Endothelial cell of umbilical vein (primary cell): ENCODE data around the gene KXD1. TPM values are rescaled to one million over a fixed set of nuclear protein-coding genes. Genes with fewer than 3 reads are reported as not detected.

Experiments
- BruUV-seq: library from RNA; stranded (reverse); fragments of 400-500 nt; replicated peaks from 2 replicates; lab custom pipeline; 2021; lab: Mats Ljungman, UMichigan
- CTCF ChIA-PET: fragments of 300-600, 350-600 bp; sonication (Branson Sonifier 250); formaldehyde crosslinking; loops from one replicate; lab custom pipeline; 2021; ENCODE audit warnings: antibody characterized with exemption, inconsistent platforms; lab: Charles Lee
- POLR2A ChIA-PET: fragments of 300-600, 350-600 bp; sonication (Branson Sonifier 250); formaldehyde crosslinking; loops from one replicate; lab custom pipeline; 2021; ENCODE audit warnings: antibody characterized with exemption, inconsistent platforms; lab: Charles Lee
- DNase-seq: peaks from one replicate; pipeline ENCODE4 v3.0.0-alpha.2; 2011; ENCODE audit warnings: low read depth, low spot score
- FAIRE-seq: peaks from 2 replicates; lab custom pipeline; 2011; peaks lifted over from hg19 to GRCh38; lab: Jason Lieb, UNC
- H2AFZ ChIP-seq: 2 replicates; pipeline ENCODE4 v1.6.0; 2012; ENCODE audit warnings: low read depth, low read length, control low read depth, inconsistent platforms
- H3K27ac ChIP-seq: 2 replicates; pipeline ENCODE4 v1.5.1; 2011; ENCODE audit warnings: low read depth, mild to moderate bottlenecking, control low read depth, low read length, moderate library complexity; ENCODE audit not compliant: insufficient read depth
- H3K27me3 ChIP-seq, 2 experiments: 2 replicates each; pipeline versions ENCODE4 v1.6.0 to v1.6.1; 2011; ENCODE audit warnings: low read length in 2 of 2, mixed read lengths in 1 of 2; ENCODE audit not compliant: control insufficient read depth in 2 of 2, insufficient read depth in 2 of 2
- H3K36me3 ChIP-seq, 2 experiments: 2 replicates in 1 of 2; 3 replicates in 1 of 2; pipeline ENCODE4 v1.5.1; 2011; ENCODE audit warnings: low read length in 2 of 2, mild to moderate bottlenecking in 1 of 2, moderate library complexity in 1 of 2; ENCODE audit not compliant: control insufficient read depth in 2 of 2, insufficient read depth in 2 of 2; ENCODE audit errors: extremely low read depth in 1 of 2
- H3K4me1 ChIP-seq: 3 replicates; pipeline ENCODE4 v1.5.1; 2011; ENCODE audit warnings: mild to moderate bottlenecking, low read length; ENCODE audit not compliant: control insufficient read depth, insufficient read depth; ENCODE audit errors: extremely low read depth
- H3K4me2 ChIP-seq: 2 replicates; pipeline ENCODE4 v1.6.1; 2011; ENCODE audit warnings: low read length, control low read depth, mixed read lengths; ENCODE audit not compliant: insufficient read depth
- H3K4me3 ChIP-seq, 3 experiments: fragments of 200-600 bp in 1 of 3; sonication (generic), shearing (Covaris generic) in 1 of 3; replicated peaks in 1 of 3; 2 replicates each; pipeline ENCODE4 v1.5.1; 2011 to 2016; ENCODE audit warnings: control low read depth in 3 of 3, low read length in 3 of 3, mild to moderate bottlenecking in 2 of 3, inconsistent platforms in 1 of 3, low read depth in 1 of 3, moderate library complexity in 1 of 3; ENCODE audit not compliant: insufficient read depth in 1 of 3
- H3K79me2 ChIP-seq: 2 replicates; pipeline ENCODE4 v1.6.0; 2012; ENCODE audit warnings: low read length, inconsistent platforms; ENCODE audit not compliant: control insufficient read depth, insufficient read depth
- H3K9ac ChIP-seq: replicated peaks from 2 replicates; pipeline ENCODE3; 2011; ENCODE audit warnings: low read length, control low read depth; ENCODE audit not compliant: insufficient read depth; ENCODE audit errors: extremely low read depth
- H3K9me1 ChIP-seq: replicated peaks from 3 replicates; pipeline ENCODE4 v1.6.0; 2011; ENCODE audit warnings: mild to moderate bottlenecking, low read length; ENCODE audit not compliant: control insufficient read depth, insufficient read depth; ENCODE audit errors: extremely low read depth
- H3K9me3 ChIP-seq: replicated peaks from 2 replicates; pipeline ENCODE4 v1.5.1; 2012; ENCODE audit warnings: low read length, inconsistent platforms; ENCODE audit not compliant: control insufficient read depth, insufficient read depth
- H4K20me1 ChIP-seq: replicated peaks from 2 replicates; pipeline ENCODE3; 2011; ENCODE audit warnings: mild to moderate bottlenecking, low read length; ENCODE audit not compliant: control insufficient read depth, insufficient read depth; ENCODE audit errors: extremely low read depth
- EZH2 ChIP-seq: IDR thresholded peaks from 2 replicates; pipeline ENCODE4 v1.6.1; 2012; ENCODE audit warnings: borderline replicate concordance, low read depth, mild to moderate bottlenecking, moderate library complexity, low read length, inconsistent platforms; ENCODE audit not compliant: severe bottlenecking
- FOS ChIP-seq: IDR thresholded peaks from 2 replicates; pipeline ENCODE4 v1.6.1; 2011; ENCODE audit warnings: mild to moderate bottlenecking, low read length, moderate library complexity, borderline replicate concordance; ENCODE audit not compliant: insufficient read depth
- GATA2 ChIP-seq: IDR thresholded peaks from 2 replicates; pipeline ENCODE4 v1.7.0; 2011; ENCODE audit warnings: low read depth, mild to moderate bottlenecking, moderate library complexity, mixed read lengths, low read length; ENCODE audit not compliant: insufficient read length, insufficient read depth
- JUN ChIP-seq: IDR thresholded peaks from 2 replicates; pipeline ENCODE4 v1.6.1; 2011; ENCODE audit warnings: borderline replicate concordance, low read depth; ENCODE audit not compliant: insufficient read length, insufficient read depth
- MYC ChIP-seq: IDR thresholded peaks from one replicate; pipeline ENCODE4 v1.6.1; 2011; ENCODE audit warnings: mild to moderate bottlenecking, low read depth, low read length
- POLR2A ChIP-seq: IDR thresholded peaks from 2 replicates; pipeline ENCODE4 v1.6.1; 2012; ENCODE audit warnings: low read depth, mild to moderate bottlenecking, control low read depth, low read length
- POLR2AphosphoS5 ChIP-seq: IDR thresholded peaks from 2 replicates; pipeline ENCODE4 v1.6.1; 2012; ENCODE audit warnings: low read depth, mild to moderate bottlenecking, control low read depth, low read length, moderate library complexity; ENCODE audit not compliant: insufficient read depth
- dilution Hi-C: fragments of 300-500 bp; cut with MboI; formaldehyde crosslinking; loops from one replicate; pipeline ENCODE4 v1.15.0; 2019; ENCODE audit warnings: low sequenced_read_pairs; ENCODE audit not compliant: extremely low pct_ligation_motif_present
- intact Hi-C: fragments of 100-400 bp; cut with micrococcal nuclease; formaldehyde crosslinking; loops from one replicate; pipeline ENCODE4 v1.10.0; 2022
- polyA plus RNA-seq, 4 experiments: library from polyadenylated mRNA; depleted of rRNA in 3 of 4; stranded (reverse) in 3 of 4; unstranded in 1 of 4; fragments of >200 nt; gene quantifications; 2 replicates each; pipeline versions ENCODE4 v1.2.1 to v1.2.3, GENCODE V29; 2011 to 2012; ENCODE audit warnings: missing spikeins in 1 of 4
- total RNA-seq: library from RNA; stranded (reverse); gene quantifications from 2 replicates; pipeline ENCODE4 v1.2.3, GENCODE V29; 2021
- TF ChIP-seq, protein P1 (sequence below), 2 donors: IDR thresholded peaks; 1 replicate in 1 of 2; 2 replicates in 1 of 2; pipeline ENCODE4 v1.5.1; 2011; ENCODE audit warnings: low read length in 2 of 2, mild to moderate bottlenecking in 2 of 2, moderate library complexity in 2 of 2, control low read depth in 1 of 2, inconsistent platforms in 1 of 2, low read depth in 1 of 2; ENCODE audit not compliant: insufficient read depth in 1 of 2; ENCODE audit errors: extremely low read depth in 1 of 2
- TF ChIP-seq, protein P2 (sequence below): IDR thresholded peaks from 2 replicates; pipeline ENCODE4 v1.6.1; 2011; ENCODE audit not compliant: insufficient read depth, insufficient read length

KXD1 gene
- total and polyA plus RNA-seq, 2 donors (not counting 3 experiments of a cell fraction or from before 2014, with no cell fraction given), result 134 to 186 TPM

DNA sequence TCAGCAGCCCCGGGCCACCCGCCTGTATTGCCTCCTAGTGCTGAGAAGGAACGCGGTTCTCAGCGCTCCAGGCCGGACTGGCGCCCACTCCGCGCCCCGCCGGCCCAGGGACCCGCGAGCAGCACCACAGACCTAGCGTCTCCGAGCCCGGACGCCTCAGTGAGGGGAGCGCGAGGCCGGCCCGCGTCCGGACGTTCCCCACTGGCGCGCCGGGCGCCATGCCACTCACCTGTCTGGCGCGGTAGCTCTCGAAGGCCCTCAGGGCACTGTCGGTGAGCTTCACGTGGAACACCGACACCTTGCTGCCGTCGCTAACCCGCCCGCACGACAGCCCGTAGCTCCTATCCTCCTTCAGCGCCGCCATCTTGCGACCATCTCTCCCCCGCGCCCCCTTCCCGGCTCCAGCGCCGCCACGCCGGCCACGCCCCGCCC, 36.0 kb upstream of the KXD1 start, which contains the start of gene ELL:
Gene ELL, minus strand, starts transcription at position 379 of the 432 bp plus-strand sequence. Its CDS starts 15 bp downstream, at position 364.
- Histone ChIP-seq H3K27me3 (no peaks in the 10 kb centered on the region), H3K79me2 (peaks cover 44% of the 10 kb centered on the region), H3K9me3 (no peaks in the 10 kb centered on the region), H3K4me1 (peaks cover 12% of the 10 kb centered on the region), H3K36me3 (no peaks in the 10 kb centered on the region), H3K9me1 (no peaks in the 10 kb centered on the region), H3K9ac (peak within 1 kb of the TSS; percentile 97), H4K20me1 (no peaks in the 10 kb centered on the region), H3K4me2 (peak within 1 kb of the TSS; percentile 94), H3K4me3 (peak within 1 kb of the TSS; percentile 71 to 85 (median 82)), H3K27ac (peak within 1 kb of the TSS; percentile 89), H2AFZ (peak within 1 kb of the TSS; percentile 68)
- CTCF ChIA-PET, result interaction anchor here (0.7 to 3.6 kb wide), 10 partner anchors 10 to 71 kb away, joined by 4 to 25 read pairs (median 6); partner anchors contain the start of genes KXD1 and REX1BD
- DNase-seq (no peak), FAIRE-seq (no peak)
- no TSS peak for BruUV-seq
- intact Hi-C loops, result loop anchor here (1.0 to 2.0 kb wide), 6 partner anchors 23 to 105 kb away; partner anchors contain the start of genes KXD1 and UBA52
- POLR2A ChIA-PET, result interaction anchor here (1.3 to 2.1 kb wide), 4 partner anchors 21 to 51 kb away, joined by 3 to 8 read pairs (median 4); partner anchors contain the start of genes KXD1 and UBA52
- TF ChIP-seq JUN, result no peak
- TF ChIP-seq, protein P1, sequence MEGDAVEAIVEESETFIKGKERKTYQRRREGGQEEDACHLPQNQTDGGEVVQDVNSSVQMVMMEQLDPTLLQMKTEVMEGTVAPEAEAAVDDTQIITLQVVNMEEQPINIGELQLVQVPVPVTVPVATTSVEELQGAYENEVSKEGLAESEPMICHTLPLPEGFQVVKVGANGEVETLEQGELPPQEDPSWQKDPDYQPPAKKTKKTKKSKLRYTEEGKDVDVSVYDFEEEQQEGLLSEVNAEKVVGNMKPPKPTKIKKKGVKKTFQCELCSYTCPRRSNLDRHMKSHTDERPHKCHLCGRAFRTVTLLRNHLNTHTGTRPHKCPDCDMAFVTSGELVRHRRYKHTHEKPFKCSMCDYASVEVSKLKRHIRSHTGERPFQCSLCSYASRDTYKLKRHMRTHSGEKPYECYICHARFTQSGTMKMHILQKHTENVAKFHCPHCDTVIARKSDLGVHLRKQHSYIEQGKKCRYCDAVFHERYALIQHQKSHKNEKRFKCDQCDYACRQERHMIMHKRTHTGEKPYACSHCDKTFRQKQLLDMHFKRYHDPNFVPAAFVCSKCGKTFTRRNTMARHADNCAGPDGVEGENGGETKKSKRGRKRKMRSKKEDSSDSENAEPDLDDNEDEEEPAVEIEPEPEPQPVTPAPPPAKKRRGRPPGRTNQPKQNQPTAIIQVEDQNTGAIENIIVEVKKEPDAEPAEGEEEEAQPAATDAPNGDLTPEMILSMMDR (IDR thresholded peaks at IDR 0.05; ENCODE audit: extremely low read depth in 1 of 2, insufficient read depth in 1 of 2, low read depth in 1 of 2, low read length in 2 of 2), result no peak
- peak; percentile 93 for TF ChIP-seq POLR2AphosphoS5
- no peak for TF ChIP-seq MYC
- no peak for TF ChIP-seq EZH2
- no peak for TF ChIP-seq GATA2
- peak; percentile 95 for TF ChIP-seq POLR2A
- TF ChIP-seq, protein P2, sequence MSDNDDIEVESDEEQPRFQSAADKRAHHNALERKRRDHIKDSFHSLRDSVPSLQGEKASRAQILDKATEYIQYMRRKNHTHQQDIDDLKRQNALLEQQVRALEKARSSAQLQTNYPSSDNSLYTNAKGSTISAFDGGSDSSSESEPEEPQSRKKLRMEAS, result no peak
- no peak for TF ChIP-seq FOS
- dilution Hi-C loops, result no loop called here
